GM21723 (cell line): ENCODE results near the gene TACR2.

Source experiments
- ATAC-seq: cut with Tn5 transposase; IDR thresholded peaks from one replicate; pipeline ENCODE4 v1.9.1; 2021; ENCODE audit warnings: mild to moderate bottlenecking, moderate library complexity; ENCODE audit not compliant: unreplicated experiment

The TACR2 gene

DNA sequence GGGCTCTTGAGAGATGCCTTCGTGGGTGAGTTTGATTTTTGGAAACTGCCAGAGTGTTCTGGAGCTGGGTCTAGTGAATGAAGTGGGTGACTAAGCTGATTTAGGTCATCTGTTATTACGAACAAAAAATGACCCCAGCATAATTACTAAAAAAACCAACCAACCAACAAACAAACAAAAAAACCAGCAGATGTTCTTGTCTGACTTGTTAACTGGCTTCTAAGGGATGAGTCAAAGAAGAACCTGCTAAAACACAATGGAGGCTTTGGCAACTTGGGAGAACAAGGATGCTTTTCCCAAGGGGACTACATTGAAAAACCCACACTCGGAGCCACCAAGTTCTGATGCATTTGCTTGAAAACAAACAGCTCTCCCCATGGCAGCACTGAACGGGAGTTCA, 11.5 kb downstream of the TACR2 start:
- no peak for ATAC-seq

DNA sequence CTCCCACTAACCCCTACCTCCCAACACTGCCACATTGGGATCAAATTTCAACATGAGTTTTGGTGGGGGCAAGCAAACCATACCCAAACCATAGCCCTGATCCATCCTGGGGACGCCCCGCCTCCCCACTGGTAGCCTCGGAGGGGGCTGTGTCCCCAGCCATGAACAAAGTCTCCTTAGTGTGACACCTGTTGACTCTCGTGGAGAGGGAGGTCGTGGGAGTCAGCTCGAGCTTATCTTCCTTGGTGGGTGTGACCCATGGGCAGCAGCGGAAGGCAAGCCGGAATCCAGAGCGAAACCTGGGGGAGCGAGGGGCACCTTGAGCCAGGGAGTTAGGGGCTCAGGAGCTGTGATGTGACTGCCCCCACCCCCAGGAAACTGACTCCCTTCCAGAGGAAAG, 11.9 kb downstream of the TACR2 start:
- no peak for ATAC-seq

- ATAC-seq, result no peak
Measured at GRCh38 chr10:69403519-69403918, 13.2 kb downstream of the TACR2 start.

- no peak for ATAC-seq
Measured at GRCh38 chr10:69403066-69403465, 13.7 kb downstream of the TACR2 start.

DNA sequence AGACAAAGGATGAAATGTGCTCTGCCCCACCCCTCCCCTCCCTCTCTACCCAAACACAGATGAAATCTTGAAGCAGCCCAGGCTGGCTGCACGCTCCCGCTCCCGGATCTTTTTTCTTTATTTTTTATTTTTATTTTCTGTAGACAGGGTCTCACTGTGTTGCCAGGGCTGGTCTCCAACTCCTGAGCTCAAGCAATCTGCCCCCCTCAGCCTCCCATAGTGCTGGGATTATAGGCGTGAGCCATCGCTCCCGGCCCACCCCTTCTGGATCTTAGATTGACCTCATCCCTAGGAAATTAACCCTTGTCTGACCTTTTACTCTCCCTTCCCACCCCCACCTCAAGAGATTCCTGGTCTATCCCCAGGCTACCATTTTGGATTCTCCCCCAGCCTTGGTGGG, 14.3 kb downstream of the TACR2 start:
- no peak for ATAC-seq

- ATAC-seq, result no peak
Measured at GRCh38 chr10:69401416-69401815, 15.3 kb downstream of the TACR2 start.

DNA sequence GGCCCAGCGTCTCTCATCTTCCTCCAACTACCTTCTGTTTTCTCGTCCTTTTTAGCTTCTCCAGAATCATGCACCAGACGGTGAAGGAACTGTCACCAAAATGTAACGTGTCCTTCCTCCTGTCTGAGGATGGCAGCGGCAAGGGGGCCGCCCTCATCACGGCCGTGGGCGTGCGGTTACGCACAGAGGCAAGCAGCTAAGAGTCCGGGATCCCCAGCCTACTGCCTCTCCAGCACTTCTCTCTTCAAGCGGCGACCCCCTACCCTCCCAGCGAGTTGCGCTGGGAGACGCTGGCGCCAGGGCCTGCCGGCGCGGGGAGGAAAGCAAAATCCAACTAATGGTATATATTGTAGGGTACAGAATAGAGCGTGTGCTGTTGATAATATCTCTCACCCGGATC, 15.8 kb downstream of the TACR2 start:
- no peak for ATAC-seq

DNA sequence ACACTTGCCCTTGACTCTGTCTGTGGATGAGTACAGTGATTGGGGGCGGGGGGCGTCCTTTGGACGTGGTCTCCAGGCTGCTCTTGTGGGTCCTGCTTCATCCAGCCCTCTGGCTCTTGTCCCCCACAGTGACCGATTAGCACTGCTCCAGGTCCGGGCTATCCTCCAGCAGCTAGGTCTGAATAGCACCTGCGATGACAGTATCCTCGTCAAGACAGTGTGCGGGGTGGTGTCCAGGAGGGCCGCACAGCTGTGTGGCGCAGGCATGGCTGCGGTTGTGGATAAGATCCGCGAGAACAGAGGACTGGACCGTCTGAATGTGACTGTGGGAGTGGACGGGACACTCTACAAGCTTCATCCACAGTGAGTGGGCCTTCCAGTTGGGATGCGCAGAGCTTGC, 18.3 kb downstream of the TACR2 start:
- no peak for ATAC-seq

DNA sequence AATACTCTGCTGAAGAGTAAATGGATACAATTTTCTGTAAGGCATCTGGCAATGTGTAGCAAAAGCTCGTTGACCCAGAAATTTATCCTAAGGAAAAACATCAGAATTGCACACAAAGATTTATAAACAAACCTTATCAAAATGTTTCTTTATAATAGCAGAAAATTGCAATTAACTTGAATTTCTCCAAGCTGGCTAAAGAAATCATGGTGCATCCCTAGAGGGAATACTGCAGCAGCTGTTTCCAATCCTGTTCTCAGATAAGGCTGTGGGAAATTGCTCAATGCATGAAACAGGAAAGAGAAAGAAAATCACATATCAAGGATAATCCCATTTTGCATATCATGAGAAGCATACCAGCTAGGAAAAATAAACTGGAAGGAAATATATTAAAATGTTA, 18.7 kb downstream of the TACR2 start:
- ATAC-seq, result no peak

DNA sequence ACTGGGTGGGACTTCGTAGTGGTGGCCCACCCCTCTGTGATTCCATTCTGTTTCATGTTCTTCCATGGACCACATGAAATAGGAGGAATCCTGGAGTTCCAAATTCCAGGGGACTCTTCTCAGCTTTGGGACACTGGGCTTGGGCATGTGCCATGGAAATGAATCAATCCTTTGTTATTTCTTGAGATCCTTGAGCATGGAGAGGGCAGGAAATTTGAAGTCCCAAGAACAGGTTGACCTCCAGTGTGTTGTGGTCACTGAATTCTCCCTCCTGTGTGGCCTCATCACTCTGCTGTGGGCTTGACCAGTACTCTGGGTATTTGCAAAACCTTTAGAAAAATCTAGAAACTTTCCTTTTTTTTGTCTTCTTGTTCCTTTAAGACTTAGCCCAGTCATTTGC, 22.7 kb downstream of the TACR2 start:
- no peak for ATAC-seq

DNA sequence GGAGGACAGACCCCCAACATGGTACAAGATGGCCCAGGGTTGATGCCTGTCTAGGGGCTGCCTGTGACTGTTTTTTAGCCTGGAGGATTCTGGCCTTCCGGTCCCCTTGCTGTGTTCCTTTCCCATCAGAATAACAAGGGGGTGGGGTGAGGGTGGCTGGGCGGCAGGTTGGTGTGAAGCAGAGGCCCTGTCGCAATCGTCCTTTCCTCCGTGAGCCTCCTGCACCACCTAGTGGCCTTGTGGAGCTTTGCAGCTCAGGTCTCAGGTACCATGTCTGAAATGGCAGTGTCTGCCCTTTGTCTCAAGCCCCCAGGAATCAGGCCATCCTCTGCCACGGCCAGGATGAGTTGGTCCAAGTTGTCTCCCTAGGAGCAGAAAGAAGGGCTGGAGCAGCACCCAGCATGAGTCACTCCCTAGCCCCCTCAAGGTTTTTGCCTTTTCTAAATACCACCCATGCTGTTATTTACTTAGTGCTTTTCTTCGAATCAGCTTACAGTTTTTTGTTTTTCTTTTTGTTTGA, 24.2 kb downstream of the TACR2 start:
- peak; percentile 82 for ATAC-seq

GRCh38 chr10:69391158-69391557, 25.6 kb downstream of the TACR2 start:
- ATAC-seq, result no peak

DNA sequence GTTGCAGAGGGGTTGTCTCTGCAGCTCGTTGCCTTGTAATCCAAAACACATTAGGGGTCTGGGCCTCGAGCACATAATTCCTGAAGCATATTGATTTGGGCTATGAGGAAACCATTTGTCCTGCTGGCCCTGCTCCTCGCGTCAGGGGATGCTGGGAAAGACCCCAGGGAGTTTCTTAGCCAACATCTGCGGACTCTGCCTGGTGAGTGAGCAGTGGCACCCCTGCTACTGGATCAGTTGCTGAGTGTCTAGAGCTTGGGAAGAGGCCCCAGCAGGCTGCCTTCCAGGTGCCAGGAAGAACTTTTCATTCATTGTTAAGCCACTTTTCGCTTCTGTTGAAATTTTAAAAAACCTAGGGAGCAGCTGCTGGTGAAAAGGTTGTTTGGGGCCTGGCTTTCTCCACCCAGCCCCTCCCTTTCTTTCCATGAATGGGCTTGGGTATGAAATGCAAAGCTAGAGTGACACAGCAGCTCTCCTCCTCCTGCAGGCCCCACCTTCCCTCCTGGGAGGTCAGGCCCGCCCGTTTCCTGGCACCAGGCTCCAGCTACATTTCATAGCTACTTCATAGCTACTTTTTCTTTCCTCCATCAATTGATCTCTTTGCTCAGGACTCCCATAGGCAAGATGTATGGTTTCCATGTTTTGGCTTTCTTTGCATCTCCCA, 26.8 kb downstream of the TACR2 start:
- no peak for ATAC-seq

GRCh38 chr10:69388488-69388887, 28.2 kb downstream of the TACR2 start:
- no peak for ATAC-seq

GRCh38 chr10:69387500-69387899, 29.2 kb downstream of the TACR2 start:
- no peak for ATAC-seq

GRCh38 chr10:69385454-69386350, 31.0 kb downstream of the TACR2 start:
- no peak for ATAC-seq

GRCh38 chr10:69384320-69384719, 32.4 kb downstream of the TACR2 start:
- no peak for ATAC-seq

DNA sequence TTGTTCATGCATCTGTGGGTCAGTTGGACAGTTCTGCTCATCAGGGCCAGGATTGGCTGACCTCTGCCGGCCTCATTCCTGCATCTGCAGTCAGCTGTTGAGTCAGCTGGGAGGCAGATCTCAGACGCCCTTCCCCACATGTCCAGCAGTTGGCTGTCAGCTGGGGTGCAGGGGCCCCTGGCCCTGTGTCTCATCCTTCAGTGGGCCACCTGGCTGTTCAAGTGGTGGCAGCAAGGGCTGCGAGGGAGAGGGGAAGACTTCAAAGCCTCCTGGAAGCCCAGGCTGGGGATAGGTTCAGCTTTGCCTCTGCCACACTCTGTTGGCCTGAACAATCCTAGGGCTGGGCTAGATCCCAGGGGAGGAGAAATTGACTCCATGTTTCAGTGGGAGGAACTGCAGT, 33.2 kb downstream of the TACR2 start:
- ATAC-seq, result no peak

DNA sequence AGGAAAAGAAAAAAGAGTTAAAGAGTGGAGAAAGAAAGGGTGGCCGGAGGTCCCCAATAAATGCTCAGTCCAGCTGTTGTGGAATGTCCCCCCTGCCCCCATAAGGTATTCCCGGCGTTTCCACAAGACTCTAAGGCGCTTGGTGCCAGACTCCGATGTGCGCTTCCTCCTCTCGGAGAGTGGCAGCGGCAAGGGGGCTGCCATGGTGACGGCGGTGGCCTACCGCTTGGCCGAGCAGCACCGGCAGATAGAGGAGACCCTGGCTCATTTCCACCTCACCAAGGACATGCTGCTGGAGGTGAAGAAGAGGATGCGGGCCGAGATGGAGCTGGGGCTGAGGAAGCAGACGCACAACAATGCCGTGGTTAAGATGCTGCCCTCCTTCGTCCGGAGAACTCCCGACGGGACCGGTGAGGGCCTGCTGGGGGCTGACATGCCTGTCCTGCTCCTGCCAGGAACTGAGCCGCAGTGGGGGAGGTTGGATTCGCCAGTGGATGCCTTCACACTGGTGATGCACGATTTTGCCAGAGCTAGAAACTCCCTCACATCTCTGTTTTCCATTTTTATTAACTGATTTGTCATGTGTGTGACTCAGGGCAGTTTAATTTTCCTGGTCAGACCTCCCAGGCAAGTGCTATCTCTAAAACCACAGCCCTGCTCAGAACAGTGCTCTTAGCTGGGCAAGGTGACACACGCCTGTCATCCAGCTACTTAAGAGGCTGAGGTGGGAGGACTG, 34.2 kb downstream of the TACR2 start:
- ATAC-seq, result no peak

DNA sequence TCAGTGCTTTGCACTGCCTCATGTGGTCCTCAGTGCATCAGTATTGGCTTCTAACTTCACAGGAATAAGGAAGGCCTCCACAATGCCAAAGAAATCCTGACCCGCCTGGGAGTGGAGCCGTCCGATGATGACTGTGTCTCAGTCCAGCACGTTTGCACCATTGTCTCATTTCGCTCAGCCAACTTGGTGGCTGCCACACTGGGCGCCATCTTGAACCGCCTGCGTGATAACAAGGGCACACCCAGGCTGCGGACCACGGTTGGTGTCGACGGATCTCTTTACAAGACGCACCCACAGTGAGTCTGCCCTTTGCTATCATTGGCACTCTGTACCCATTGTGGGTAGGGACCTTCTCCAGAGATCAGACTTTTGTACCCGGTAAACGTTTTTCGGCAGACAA, 36.9 kb downstream of the TACR2 start:
- ATAC-seq, result no peak

DNA sequence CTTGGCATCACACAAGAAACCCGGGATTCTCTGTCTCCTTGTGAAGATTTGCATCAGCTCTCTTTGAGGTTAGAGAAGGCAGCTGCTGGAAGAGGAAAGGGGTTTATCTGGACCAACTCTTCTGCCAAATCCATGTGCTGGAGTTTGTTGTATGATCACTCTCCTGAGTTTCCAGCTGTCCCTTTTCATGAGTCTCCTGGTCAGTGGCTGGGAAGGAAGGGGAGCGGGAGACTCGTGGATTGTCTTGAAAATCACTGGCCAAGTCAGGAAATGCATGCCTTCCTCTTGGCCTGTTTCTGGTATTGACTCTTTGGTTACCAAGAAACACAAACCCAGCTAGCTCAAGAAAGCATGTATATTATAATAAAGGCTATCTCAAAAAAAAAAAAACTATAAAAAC, 38.8 kb downstream of the TACR2 start:
- ATAC-seq, result no peak

DNA sequence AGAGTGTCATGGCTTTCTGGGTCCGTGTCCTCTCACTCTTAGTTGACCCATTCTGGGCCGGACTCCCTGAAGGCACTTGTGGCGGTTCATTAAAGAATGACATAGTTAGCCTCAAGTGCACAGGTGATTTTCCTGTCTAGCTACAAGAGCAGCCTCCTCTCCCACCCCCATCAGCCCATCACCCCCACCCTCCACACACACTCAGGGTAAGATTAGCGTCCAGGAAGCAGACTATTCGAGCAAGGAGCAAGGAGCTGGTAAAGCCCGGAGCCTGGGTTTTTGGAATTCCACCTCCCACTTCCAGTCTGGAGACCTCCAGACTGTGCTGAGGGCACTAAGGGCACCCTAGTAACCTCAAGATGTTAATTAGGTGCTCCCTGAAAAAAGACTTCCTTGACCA, 39.5 kb downstream of the TACR2 start:
- no peak for ATAC-seq
